Peyer's patch (tissue), 4 donors: ENCODE data around the gene SFXN2.

ENCODE experiments used
- POLR2A ChIP-seq, 2 donors: fragments of 450-650 bp; IDR thresholded peaks; one replicate each; pipeline ENCODE4 v1.5.1; 2017; ENCODE audit warnings: antibody characterized with exemption in 2 of 2, mild to moderate bottlenecking in 2 of 2, moderate library complexity in 2 of 2
- TF ChIP-seq, protein P1 (sequence below), 6 experiments: fragments of 450-650 bp in 4 of 6; fragments of 200-600 bp in 2 of 6; sonication (generic) in 1 of 6; IDR thresholded peaks; one replicate each; pipeline ENCODE4 v1.5.1; 2017 to 2019; ENCODE audit warnings: antibody characterized with exemption in 6 of 6, mild to moderate bottlenecking in 3 of 6, moderate library complexity in 1 of 6

DNA sequence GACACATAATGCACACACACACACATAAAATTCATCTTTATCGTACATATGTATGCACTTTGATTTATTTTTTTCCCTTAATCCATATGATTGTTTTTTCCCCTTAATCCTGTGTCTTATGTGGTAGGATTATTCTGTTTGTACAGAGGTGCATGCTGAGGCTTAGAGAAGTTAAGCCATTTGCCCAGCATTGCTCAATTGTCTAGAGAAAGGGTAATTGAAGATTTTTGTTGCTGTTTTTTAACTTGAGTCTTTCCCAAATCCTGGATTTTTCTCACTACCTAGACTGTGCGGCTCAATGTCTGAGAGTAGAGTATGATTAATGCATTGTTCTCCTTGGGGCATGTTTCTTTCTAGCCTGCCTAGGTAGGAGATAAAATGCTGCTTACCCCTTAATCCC, 64.3 kb downstream of the SFXN2 start:
- TF ChIP-seq, protein P1, sequence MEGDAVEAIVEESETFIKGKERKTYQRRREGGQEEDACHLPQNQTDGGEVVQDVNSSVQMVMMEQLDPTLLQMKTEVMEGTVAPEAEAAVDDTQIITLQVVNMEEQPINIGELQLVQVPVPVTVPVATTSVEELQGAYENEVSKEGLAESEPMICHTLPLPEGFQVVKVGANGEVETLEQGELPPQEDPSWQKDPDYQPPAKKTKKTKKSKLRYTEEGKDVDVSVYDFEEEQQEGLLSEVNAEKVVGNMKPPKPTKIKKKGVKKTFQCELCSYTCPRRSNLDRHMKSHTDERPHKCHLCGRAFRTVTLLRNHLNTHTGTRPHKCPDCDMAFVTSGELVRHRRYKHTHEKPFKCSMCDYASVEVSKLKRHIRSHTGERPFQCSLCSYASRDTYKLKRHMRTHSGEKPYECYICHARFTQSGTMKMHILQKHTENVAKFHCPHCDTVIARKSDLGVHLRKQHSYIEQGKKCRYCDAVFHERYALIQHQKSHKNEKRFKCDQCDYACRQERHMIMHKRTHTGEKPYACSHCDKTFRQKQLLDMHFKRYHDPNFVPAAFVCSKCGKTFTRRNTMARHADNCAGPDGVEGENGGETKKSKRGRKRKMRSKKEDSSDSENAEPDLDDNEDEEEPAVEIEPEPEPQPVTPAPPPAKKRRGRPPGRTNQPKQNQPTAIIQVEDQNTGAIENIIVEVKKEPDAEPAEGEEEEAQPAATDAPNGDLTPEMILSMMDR (IDR thresholded peaks at IDR 0.05): no peak
- TF ChIP-seq POLR2A (IDR thresholded peaks at IDR 0.05): no peak
